Natural killer cell (primary cell): ENCODE results near the gene SYNGR3. TPM values are rescaled to one million over a fixed set of nuclear protein-coding genes. Genes with fewer than 3 reads are reported as not detected.
A peak's percentile ranks its signal among the peaks of the same experiment; 100 is the strongest.
"Not testable (repeated sequence)": the region's sequence is repeated elsewhere in the genome, so short reads cannot be mapped to it uniquely, and the experiment has no call there.

ENCODE experiments used
- ATAC-seq, 3 donors: fragments of 150-1000 bp in 2 of 3; fragments of 200-7000 bp in 1 of 3; cut with Tn5 transposase; 1 replicate in 1 of 3; 2 replicates in 2 of 3; pipeline ENCODE4 v1.10.0; 2021; ENCODE audit warnings: mild to moderate bottlenecking in 2 of 3, moderate library complexity in 2 of 3
- DNase-seq, 2 donors: peaks; one replicate each; pipeline versions ENCODE4 v3.0.0 to v3.0.0-alpha.2; 2013 to 2021; ENCODE audit warnings: mixed read lengths in 1 of 2
- H3K27ac ChIP-seq: one replicate; pipeline ENCODE4 v1.5.1; 2013; ENCODE audit warnings: mild to moderate bottlenecking, low read length
- H3K27me3 ChIP-seq: one replicate; pipeline ENCODE4 v1.6.1; 2013; ENCODE audit warnings: low read length; ENCODE audit not compliant: control insufficient read depth, insufficient read depth
- H3K36me3 ChIP-seq: one replicate; pipeline ENCODE4 v1.6.1; 2013; ENCODE audit warnings: low read length; ENCODE audit not compliant: control insufficient read depth, insufficient read depth
- H3K4me1 ChIP-seq: one replicate; pipeline ENCODE4 v1.6.1; 2013; ENCODE audit warnings: low read length; ENCODE audit not compliant: control insufficient read depth, insufficient read depth
- H3K4me3 ChIP-seq: one replicate; pipeline ENCODE4 v1.5.1; 2013; ENCODE audit warnings: low read length
- H3K9me3 ChIP-seq: one replicate; pipeline ENCODE4 v1.6.1; 2013; ENCODE audit warnings: low read length; ENCODE audit not compliant: control insufficient read depth, insufficient read depth
- H3K27ac Mint-ChIP-seq, 2 donors: one replicate each; pipeline ENCODE4 v1.8.0; 2022; ENCODE audit warnings: mild to moderate bottlenecking in 2 of 2, mixed read lengths in 2 of 2, moderate library complexity in 1 of 2
- H3K27me3 Mint-ChIP-seq, 2 donors: one replicate each; pipeline ENCODE4 v1.8.0; 2022; ENCODE audit warnings: low read depth in 2 of 2, mixed read lengths in 2 of 2
- H3K36me3 Mint-ChIP-seq: one replicate; pipeline ENCODE4 v1.8.0; 2022; ENCODE audit warnings: mixed read lengths
- H3K4me1 Mint-ChIP-seq, 2 donors: one replicate each; pipeline ENCODE4 v1.8.0; 2022; ENCODE audit warnings: mixed read lengths in 2 of 2
- H3K4me3 Mint-ChIP-seq: one replicate; pipeline ENCODE4 v1.8.0; 2022; ENCODE audit warnings: mild to moderate bottlenecking, moderate library complexity, mixed read lengths
- H3K9me3 Mint-ChIP-seq, 2 donors: one replicate each; pipeline ENCODE4 v1.8.0; 2022; ENCODE audit warnings: mixed read lengths in 2 of 2
- CTCF ChIP-seq: fragments of 200-600 bp; IDR thresholded peaks from one replicate; pipeline ENCODE4 v1.8.0; 2022; ENCODE audit warnings: antibody characterized with exemption
- WGBS: methylation state at CpG from one replicate; pipeline ENCODE4 v1.1.7; 2013; ENCODE audit warnings: missing lambda C conversion rate; ENCODE audit not compliant: insufficient coverage; 5-methylcytosine and 5-hydroxymethylcytosine counted together
- intact Hi-C: fragments of 100-400 bp; cut with micrococcal nuclease; formaldehyde crosslinking; loops from one replicate; pipeline ENCODE4 v1.14.2; 2022
- total RNA-seq, 4 donors: library from RNA; stranded (reverse); fragments of 120-200 nt in 1 of 4; gene quantifications; one replicate each; pipeline versions ENCODE4 v1.2.3 to v1.2.4, GENCODE V29; 2013 to 2022

SYNGR3 gene
- total RNA-seq, 3 donors from 2014 or later (not counting 1 experiment from before 2014, with no cell fraction given) = 10.3 to 19.3 (median 19.1) TPM

- Mint-ChIP-seq H3K27ac (peak overlapping the region; percentile 48 to 69), H3K27me3 (no peaks in the 10 kb centered on the region), H3K36me3 (no peaks in the 10 kb centered on the region), H3K4me3 (peak overlapping the region; percentile 25), H3K4me1 (no peaks in the 10 kb centered on the region), H3K9me3 (no peaks in the 10 kb centered on the region)
- Histone ChIP-seq H3K4me3 (no peak overlapping the region), H3K36me3 (no peaks in the 10 kb centered on the region), H3K27me3 (peaks cover 2% of the 10 kb centered on the region), H3K27ac (no peak overlapping the region), H3K4me1 (peaks cover 3% of the 10 kb centered on the region), H3K9me3 (no peaks in the 10 kb centered on the region)
- ATAC-seq = peak in 2 of 3 donors; percentile 64 to 76
- WGBS = 60% methylated on average over 14 of the region's 15 CpGs
- no peak for TF ChIP-seq CTCF
- intact Hi-C loops = no loop called here
- no peak for DNase-seq
Observed at GRCh38 chr16:2032285-2033056, 42.7 kb downstream of the SYNGR3 start.

- Histone ChIP-seq H3K4me1 (no peaks in the 10 kb centered on the region), H3K9me3 (no peaks in the 10 kb centered on the region), H3K4me3 (no peak overlapping the region), H3K27ac (no peak overlapping the region), H3K27me3 (no peaks in the 10 kb centered on the region), H3K36me3 (no peaks in the 10 kb centered on the region)
- intact Hi-C loops = no loop called here
- no peak for TF ChIP-seq CTCF
- WGBS = 26% methylated on average over 32 of the region's 37 CpGs
- H3K9me3 Mint-ChIP-seq = no peaks in the 10 kb centered on the region
- ATAC-seq (peak in 2 of 3 donors; percentile 49 to 52), DNase-seq (peak in 1 of 2 donors; percentile 25)
- no peak overlapping the region for H3K4me3 Mint-ChIP-seq
- H3K27ac Mint-ChIP-seq = peak overlapping the region; percentile 48 to 69
- H3K27me3 Mint-ChIP-seq = no peaks in the 10 kb centered on the region
- H3K36me3 Mint-ChIP-seq = no peaks in the 10 kb centered on the region
- H3K4me1 Mint-ChIP-seq = no peaks in the 10 kb centered on the region
Observed at GRCh38 chr16:2033057-2033908, 43.5 kb downstream of the SYNGR3 start.

- H3K36me3 ChIP-seq, H3K9me3 Mint-ChIP-seq, H3K4me1 Mint-ChIP-seq, DNase-seq, H3K36me3 Mint-ChIP-seq, H3K9me3 ChIP-seq, H3K27me3 Mint-ChIP-seq, ATAC-seq, H3K4me1 ChIP-seq, H3K27ac ChIP-seq, H3K4me3 ChIP-seq, H3K27me3 ChIP-seq, intact Hi-C loops, H3K4me3 Mint-ChIP-seq: not testable (repeated sequence)
- WGBS = 81% methylated on average over 11 of the region's 32 CpGs
- H3K27ac Mint-ChIP-seq = peak overlapping the region in 1 of 2 donors; percentile 42
Observed at GRCh38 chr16:2033909-2034695, 44.3 kb downstream of the SYNGR3 start.
